Activated CD4-positive, alpha-beta memory T cell treated with anti-CD3 and anti-CD28 coated beads for 36 hours (primary cell): Measurements from ENCODE around the gene ATP2B2. TPM values are rescaled to one million over a fixed set of nuclear protein-coding genes. Genes with fewer than 3 reads are reported as not detected.

ENCODE experiments used
- CTCF ChIA-PET: fragments of 350-600 bp; sonication (Branson Sonifier 250); formaldehyde crosslinking; loops from one replicate; lab custom pipeline; 2021; ENCODE audit warnings: antibody characterized with exemption, inconsistent platforms; lab: Charles Lee
- POLR2A ChIA-PET: fragments of 350-600 bp; sonication (Branson Sonifier 250); formaldehyde crosslinking; loops from one replicate; lab custom pipeline; 2021; ENCODE audit warnings: antibody characterized with exemption; lab: Charles Lee
- DNase-seq: peaks from one replicate; pipeline ENCODE4 v3.0.0-alpha.2; 2020
- H3K27ac Mint-ChIP-seq: one replicate; pipeline ENCODE4 v1.8.0; 2021; ENCODE audit warnings: mixed read lengths
- H3K27me3 Mint-ChIP-seq: one replicate; pipeline ENCODE4 v1.8.0; 2021; ENCODE audit warnings: mixed read lengths
- H3K36me3 Mint-ChIP-seq: one replicate; pipeline ENCODE4 v1.8.0; 2021; ENCODE audit warnings: mixed read lengths
- H3K4me1 Mint-ChIP-seq: one replicate; pipeline ENCODE4 v1.8.0; 2021; ENCODE audit warnings: low read depth, mixed read lengths
- H3K4me3 Mint-ChIP-seq: one replicate; pipeline ENCODE4 v1.8.0; 2021; ENCODE audit warnings: mild to moderate bottlenecking, mixed read lengths
- H3K9me3 Mint-ChIP-seq: one replicate; pipeline ENCODE4 v1.8.0; 2021; ENCODE audit warnings: mixed read lengths
- intact Hi-C: fragments of 100-400 bp; cut with micrococcal nuclease; formaldehyde crosslinking; loops from one replicate; pipeline ENCODE4 v1.15.1; 2023
- total RNA-seq, 2 experiments: library from RNA; stranded (reverse); gene quantifications; one replicate each; pipeline ENCODE4 v1.2.3, GENCODE V29; 2021

Gene ATP2B2
- total RNA-seq, 2 experiments from 2014 or later = 0.05 TPM; not detected in 1

- peaks cover 22% of the 10 kb centered on the region for H3K4me1 Mint-ChIP-seq
- no peaks in the 10 kb centered on the region for H3K9me3 Mint-ChIP-seq
- intact Hi-C loops = no loop called here
- POLR2A ChIA-PET = no interaction called here
- CTCF ChIA-PET = no interaction called here
- no peak overlapping the region for H3K4me3 Mint-ChIP-seq
- no peak for DNase-seq
- H3K27me3 Mint-ChIP-seq = no peaks in the 10 kb centered on the region
- peaks cover 20% of the 10 kb centered on the region for H3K36me3 Mint-ChIP-seq
- no peak overlapping the region for H3K27ac Mint-ChIP-seq
Observed at GRCh38 chr3:10317311-10317960, 187.9 kb downstream of the ATP2B2 start.

GRCh38 chr3:10315771-10316344 lies 189.5 kb downstream of the ATP2B2 start:
- no peak overlapping the region for H3K4me3 Mint-ChIP-seq
- no peak overlapping the region for H3K27ac Mint-ChIP-seq
- H3K27me3 Mint-ChIP-seq = no peaks in the 10 kb centered on the region
- H3K9me3 Mint-ChIP-seq = no peaks in the 10 kb centered on the region
- no peak for DNase-seq
- intact Hi-C loops = no loop called here
- H3K4me1 Mint-ChIP-seq = peaks cover 20% of the 10 kb centered on the region
- POLR2A ChIA-PET = no interaction called here
- peaks cover 30% of the 10 kb centered on the region for H3K36me3 Mint-ChIP-seq
- CTCF ChIA-PET = no interaction called here

- ChIA-PET POLR2A (no interaction called here), CTCF (no interaction called here)
- Mint-ChIP-seq H3K4me1 (peaks cover 25% of the 10 kb centered on the region), H3K27ac (no peak overlapping the region), H3K4me3 (no peak overlapping the region), H3K36me3 (peaks cover 37% of the 10 kb centered on the region), H3K9me3 (no peaks in the 10 kb centered on the region), H3K27me3 (no peaks in the 10 kb centered on the region)
- DNase-seq = no peak
- intact Hi-C loops = no loop called here
Observed at GRCh38 chr3:10315101-10315500, 190.3 kb downstream of the ATP2B2 start.

- Mint-ChIP-seq H3K36me3 (peaks cover 51% of the 10 kb centered on the region), H3K27ac (no peak overlapping the region), H3K27me3 (no peaks in the 10 kb centered on the region), H3K4me3 (no peak overlapping the region), H3K4me1 (peaks cover 9% of the 10 kb centered on the region), H3K9me3 (no peaks in the 10 kb centered on the region)
- no peak for DNase-seq
- CTCF ChIA-PET = interaction anchor here (0.9 kb wide), 1 partner anchor 9 kb away, joined by 3 read pairs; no protein-coding TSS in a partner anchor
- intact Hi-C loops = no loop called here
- POLR2A ChIA-PET = interaction anchor here (1.7 kb wide), 1 partner anchor 8 kb away, joined by 3 read pairs; no protein-coding TSS in a partner anchor
Observed at GRCh38 chr3:10312861-10313260, 192.5 kb downstream of the ATP2B2 start.

- POLR2A ChIA-PET = no interaction called here
Observed at GRCh38 chr3:10312391-10312790, 193.0 kb downstream of the ATP2B2 start.

GRCh38 chr3:10311710-10312109 lies 193.7 kb downstream of the ATP2B2 start:
- CTCF ChIA-PET = no interaction called here
- intact Hi-C loops = no loop called here
- POLR2A ChIA-PET = no interaction called here

More at GRCh38 chr3:10312391-10312790, 193.0 kb downstream of the ATP2B2 start:
- CTCF ChIA-PET = no interaction called here
- Mint-ChIP-seq H3K4me3 (no peak overlapping the region), H3K36me3 (peaks cover 54% of the 10 kb centered on the region), H3K4me1 (peaks cover 9% of the 10 kb centered on the region), H3K27ac (no peak overlapping the region), H3K27me3 (no peaks in the 10 kb centered on the region), H3K9me3 (no peaks in the 10 kb centered on the region)
- DNase-seq = no peak
- intact Hi-C loops = no loop called here

GRCh38 chr3:10310578-10310977 lies 194.8 kb downstream of the ATP2B2 start:
- H3K27me3 Mint-ChIP-seq = no peaks in the 10 kb centered on the region
- intact Hi-C loops = no loop called here
- H3K9me3 Mint-ChIP-seq = no peaks in the 10 kb centered on the region
- ChIA-PET CTCF (no interaction called here), POLR2A (no interaction called here)
- no peak for DNase-seq
- H3K36me3 Mint-ChIP-seq = peaks cover 52% of the 10 kb centered on the region
- peak overlapping the region; percentile 67 for H3K27ac Mint-ChIP-seq
- no peak overlapping the region for H3K4me3 Mint-ChIP-seq
- peaks cover 9% of the 10 kb centered on the region for H3K4me1 Mint-ChIP-seq

More at GRCh38 chr3:10311710-10312109, 193.7 kb downstream of the ATP2B2 start:
- Mint-ChIP-seq H3K9me3 (no peaks in the 10 kb centered on the region), H3K27ac (no peak overlapping the region), H3K4me1 (peaks cover 9% of the 10 kb centered on the region), H3K36me3 (peaks cover 58% of the 10 kb centered on the region), H3K27me3 (no peaks in the 10 kb centered on the region), H3K4me3 (no peak overlapping the region)
- no peak for DNase-seq

- H3K27me3 Mint-ChIP-seq = no peaks in the 10 kb centered on the region
- intact Hi-C loops = no loop called here
Observed at GRCh38 chr3:10309736-10310135, 195.7 kb downstream of the ATP2B2 start.

GRCh38 chr3:10308678-10309077 lies 196.7 kb downstream of the ATP2B2 start:
- CTCF ChIA-PET = no interaction called here
- intact Hi-C loops = no loop called here

More at GRCh38 chr3:10309736-10310135, 195.7 kb downstream of the ATP2B2 start:
- ChIA-PET POLR2A (no interaction called here), CTCF (no interaction called here)
- H3K36me3 Mint-ChIP-seq = peaks cover 55% of the 10 kb centered on the region
- H3K4me1 Mint-ChIP-seq = peaks cover 9% of the 10 kb centered on the region
- no peaks in the 10 kb centered on the region for H3K9me3 Mint-ChIP-seq
- DNase-seq = no peak
- peak overlapping the region; percentile 14 for H3K27ac Mint-ChIP-seq
- H3K4me3 Mint-ChIP-seq = no peak overlapping the region

GRCh38 chr3:10306156-10306555 lies 199.2 kb downstream of the ATP2B2 start:
- intact Hi-C loops = no loop called here
- H3K4me1 Mint-ChIP-seq = peaks cover 9% of the 10 kb centered on the region
- H3K27me3 Mint-ChIP-seq = no peaks in the 10 kb centered on the region
- H3K36me3 Mint-ChIP-seq = peaks cover 59% of the 10 kb centered on the region
- H3K27ac Mint-ChIP-seq = no peak overlapping the region
- ChIA-PET POLR2A (no interaction called here), CTCF (no interaction called here)
- no peaks in the 10 kb centered on the region for H3K9me3 Mint-ChIP-seq
- no peak overlapping the region for H3K4me3 Mint-ChIP-seq
- DNase-seq = no peak

More at GRCh38 chr3:10308678-10309077, 196.7 kb downstream of the ATP2B2 start:
- H3K27ac Mint-ChIP-seq = no peak overlapping the region
- POLR2A ChIA-PET = no interaction called here
- no peaks in the 10 kb centered on the region for H3K9me3 Mint-ChIP-seq
- peaks cover 55% of the 10 kb centered on the region for H3K36me3 Mint-ChIP-seq
- no peaks in the 10 kb centered on the region for H3K27me3 Mint-ChIP-seq
- no peak overlapping the region for H3K4me3 Mint-ChIP-seq
- H3K4me1 Mint-ChIP-seq = peaks cover 9% of the 10 kb centered on the region
- no peak for DNase-seq

- H3K27ac Mint-ChIP-seq = no peak overlapping the region
- H3K9me3 Mint-ChIP-seq = no peaks in the 10 kb centered on the region
- DNase-seq = no peak
- H3K27me3 Mint-ChIP-seq = no peaks in the 10 kb centered on the region
- H3K4me3 Mint-ChIP-seq = no peak overlapping the region
- ChIA-PET POLR2A (interaction anchor here (1.2 kb wide), 1 partner anchor 8 kb away, joined by 3 read pairs; no protein-coding TSS in a partner anchor), CTCF (interaction anchor here (1.0 kb wide), 1 partner anchor 42 kb away, joined by 3 read pairs; no protein-coding TSS in a partner anchor)
- intact Hi-C loops = no loop called here
- H3K36me3 Mint-ChIP-seq = peaks cover 58% of the 10 kb centered on the region
- H3K4me1 Mint-ChIP-seq = peaks cover 2% of the 10 kb centered on the region
Observed at GRCh38 chr3:10305331-10305902, 200.0 kb downstream of the ATP2B2 start.

GRCh38 chr3:10304905-10305304 lies 200.5 kb downstream of the ATP2B2 start:
- Mint-ChIP-seq H3K9me3 (no peaks in the 10 kb centered on the region), H3K27me3 (no peaks in the 10 kb centered on the region), H3K4me3 (no peak overlapping the region), H3K4me1 (peaks cover under 1% of the 10 kb centered on the region), H3K36me3 (peaks cover 54% of the 10 kb centered on the region), H3K27ac (no peak overlapping the region)
- CTCF ChIA-PET = interaction anchor here (0.9 to 1.0 kb wide), 2 partner anchors 8 to 41 kb away, joined by 3 read pairs; no protein-coding TSS in a partner anchor
- POLR2A ChIA-PET = interaction anchor here (1.2 kb wide), 1 partner anchor 9 kb away, joined by 3 read pairs; no protein-coding TSS in a partner anchor
- DNase-seq = no peak
- intact Hi-C loops = no loop called here
